NB4 (cell line): ENCODE results near the gene AKAP6.

Source experiments
- MYC ChIP-seq: IDR thresholded peaks from 2 replicates; pipeline ENCODE4 v1.6.1; 2011; ENCODE audit warnings: low read depth, low read length
- POLR2A ChIP-seq: IDR thresholded peaks from 2 replicates; pipeline ENCODE4 v1.6.1; 2011; ENCODE audit warnings: mild to moderate bottlenecking; ENCODE audit not compliant: insufficient read length; ENCODE audit errors: extremely low read depth
- TF ChIP-seq, protein P1 (sequence below): IDR thresholded peaks from one replicate; pipeline ENCODE4 v1.5.1; 2012; ENCODE audit warnings: low read depth, low read length
- TF ChIP-seq, protein P2 (sequence below): IDR thresholded peaks from 2 replicates; pipeline ENCODE4 v1.6.1; 2011; ENCODE audit warnings: low read depth, low read length

DNA sequence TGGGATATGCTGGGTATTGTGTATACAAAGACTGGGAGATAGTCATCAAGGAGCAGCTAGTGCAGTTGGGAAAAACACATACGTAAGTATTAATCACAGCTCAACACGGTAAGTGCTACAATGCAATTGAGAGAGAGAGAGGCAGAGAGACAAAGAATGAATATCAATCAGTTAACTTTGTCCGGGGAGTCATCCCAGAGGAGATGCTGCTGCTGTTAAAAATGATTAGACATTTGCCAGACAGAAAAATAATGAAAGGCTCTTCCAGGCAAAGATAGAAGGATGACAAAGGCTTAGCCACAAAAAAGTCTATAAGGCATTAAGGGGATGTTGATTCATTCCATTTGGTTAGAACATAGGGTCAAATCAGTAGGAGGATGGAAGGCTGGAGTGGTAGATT is 45.1 kb downstream of the AKAP6 start:
- TF ChIP-seq POLR2A (no peak), MYC (no peak)
- TF ChIP-seq, protein P1, sequence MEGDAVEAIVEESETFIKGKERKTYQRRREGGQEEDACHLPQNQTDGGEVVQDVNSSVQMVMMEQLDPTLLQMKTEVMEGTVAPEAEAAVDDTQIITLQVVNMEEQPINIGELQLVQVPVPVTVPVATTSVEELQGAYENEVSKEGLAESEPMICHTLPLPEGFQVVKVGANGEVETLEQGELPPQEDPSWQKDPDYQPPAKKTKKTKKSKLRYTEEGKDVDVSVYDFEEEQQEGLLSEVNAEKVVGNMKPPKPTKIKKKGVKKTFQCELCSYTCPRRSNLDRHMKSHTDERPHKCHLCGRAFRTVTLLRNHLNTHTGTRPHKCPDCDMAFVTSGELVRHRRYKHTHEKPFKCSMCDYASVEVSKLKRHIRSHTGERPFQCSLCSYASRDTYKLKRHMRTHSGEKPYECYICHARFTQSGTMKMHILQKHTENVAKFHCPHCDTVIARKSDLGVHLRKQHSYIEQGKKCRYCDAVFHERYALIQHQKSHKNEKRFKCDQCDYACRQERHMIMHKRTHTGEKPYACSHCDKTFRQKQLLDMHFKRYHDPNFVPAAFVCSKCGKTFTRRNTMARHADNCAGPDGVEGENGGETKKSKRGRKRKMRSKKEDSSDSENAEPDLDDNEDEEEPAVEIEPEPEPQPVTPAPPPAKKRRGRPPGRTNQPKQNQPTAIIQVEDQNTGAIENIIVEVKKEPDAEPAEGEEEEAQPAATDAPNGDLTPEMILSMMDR, result no peak
- TF ChIP-seq, protein P2, sequence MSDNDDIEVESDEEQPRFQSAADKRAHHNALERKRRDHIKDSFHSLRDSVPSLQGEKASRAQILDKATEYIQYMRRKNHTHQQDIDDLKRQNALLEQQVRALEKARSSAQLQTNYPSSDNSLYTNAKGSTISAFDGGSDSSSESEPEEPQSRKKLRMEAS, result no peak
